Calu3 (cell line): Measurements from ENCODE around the gene MON2. TPM values are rescaled to one million over a fixed set of nuclear protein-coding genes. Genes with fewer than 3 reads are reported as not detected.

Experiments
- BruUV-seq: library from RNA; stranded (reverse); fragments of 400-500 nt; replicated peaks from 2 replicates; lab custom pipeline; 2021; lab: Mats Ljungman, UMichigan
- CTCF ChIA-PET: fragments of 300-600 bp; sonication (Branson Sonifier 250); formaldehyde crosslinking; loops from one replicate; lab custom pipeline; 2022; ENCODE audit warnings: antibody characterized with exemption; lab: Charles Lee
- DNase-seq: peaks from one replicate; pipeline ENCODE4 v3.0.0; 2022
- H3K27ac Mint-ChIP-seq: one replicate; pipeline ENCODE4 v1.8.0; 2022; ENCODE audit warnings: mixed read lengths; ENCODE audit not compliant: unreplicated experiment
- H3K27me3 Mint-ChIP-seq: one replicate; pipeline ENCODE4 v1.8.0; 2022; ENCODE audit warnings: mixed read lengths; ENCODE audit not compliant: unreplicated experiment
- H3K36me3 Mint-ChIP-seq: one replicate; pipeline ENCODE4 v1.8.0; 2022; ENCODE audit warnings: mild to moderate bottlenecking, moderate library complexity, mixed read lengths; ENCODE audit not compliant: insufficient read depth, unreplicated experiment
- H3K4me1 Mint-ChIP-seq: one replicate; pipeline ENCODE4 v1.8.0; 2022; ENCODE audit warnings: mild to moderate bottlenecking, low read depth, mixed read lengths; ENCODE audit not compliant: unreplicated experiment
- H3K4me3 Mint-ChIP-seq: one replicate; pipeline ENCODE4 v1.8.0; 2022; ENCODE audit warnings: mild to moderate bottlenecking, low read depth, moderate library complexity, mixed read lengths; ENCODE audit not compliant: unreplicated experiment
- H3K9me3 Mint-ChIP-seq: one replicate; pipeline ENCODE4 v1.8.0; 2022; ENCODE audit warnings: low read depth, mixed read lengths; ENCODE audit not compliant: unreplicated experiment
- CTCF ChIP-seq: fragments of 200-600 bp; IDR thresholded peaks from one replicate; pipeline ENCODE4 v1.8.0; 2022; ENCODE audit warnings: antibody characterized with exemption; ENCODE audit not compliant: unreplicated experiment
- intact Hi-C: fragments of 100-400 bp; cut with micrococcal nuclease; formaldehyde crosslinking; loops from one replicate; pipeline ENCODE4 v1.10.0; 2022; ENCODE audit not compliant: unreplicated experiment
- total RNA-seq: library from RNA; stranded (reverse); gene quantifications from 2 replicates; pipeline ENCODE4 v1.2.3, GENCODE V29; 2022

MON2 gene
- total RNA-seq, 1 experiment from 2014 or later: 46.7 TPM

- peaks cover 8% of the 10 kb centered on the region for H3K36me3 Mint-ChIP-seq
- H3K4me3 Mint-ChIP-seq: no peak overlapping the region
- no peak for TF ChIP-seq CTCF
- no peaks in the 10 kb centered on the region for H3K9me3 Mint-ChIP-seq
- H3K4me1 Mint-ChIP-seq: peaks cover 11% of the 10 kb centered on the region
- H3K27ac Mint-ChIP-seq: no peak overlapping the region
- BruUV-seq: no TSS peak
- intact Hi-C loops: no loop called here
- no peaks in the 10 kb centered on the region for H3K27me3 Mint-ChIP-seq
- DNase-seq: no peak
- CTCF ChIA-PET: no interaction called here
Observed at GRCh38 chr12:62642486-62642885, 175.9 kb downstream of the MON2 start.

- Mint-ChIP-seq H3K27me3 (no peaks in the 10 kb centered on the region), H3K36me3 (peaks cover 14% of the 10 kb centered on the region), H3K4me1 (peaks cover 11% of the 10 kb centered on the region), H3K27ac (no peak overlapping the region), H3K4me3 (no peak overlapping the region), H3K9me3 (no peaks in the 10 kb centered on the region)
- no TSS peak for BruUV-seq
- intact Hi-C loops: no loop called here
- CTCF ChIA-PET: no interaction called here
- DNase-seq: no peak
- TF ChIP-seq CTCF: no peak
Observed at GRCh38 chr12:62643486-62643885, 176.9 kb downstream of the MON2 start.

- no peak overlapping the region for H3K27ac Mint-ChIP-seq
- H3K36me3 Mint-ChIP-seq: peaks cover 15% of the 10 kb centered on the region
- H3K4me1 Mint-ChIP-seq: peaks cover under 1% of the 10 kb centered on the region
- H3K9me3 Mint-ChIP-seq: no peaks in the 10 kb centered on the region
- TF ChIP-seq CTCF: no peak
- CTCF ChIA-PET: no interaction called here
- no peak overlapping the region for H3K4me3 Mint-ChIP-seq
- BruUV-seq: no TSS peak
- intact Hi-C loops: no loop called here
- no peaks in the 10 kb centered on the region for H3K27me3 Mint-ChIP-seq
- no peak for DNase-seq
Observed at GRCh38 chr12:62646566-62646965, 179.9 kb downstream of the MON2 start.

GRCh38 chr12:62647586-62647985 is 181.0 kb downstream of the MON2 start:
- TSS peak; percentile 33 for BruUV-seq
- H3K4me3 Mint-ChIP-seq: no peak overlapping the region
- no peak overlapping the region for H3K27ac Mint-ChIP-seq
- H3K36me3 Mint-ChIP-seq: peaks cover 15% of the 10 kb centered on the region
- no peaks in the 10 kb centered on the region for H3K4me1 Mint-ChIP-seq
- H3K9me3 Mint-ChIP-seq: no peaks in the 10 kb centered on the region
- DNase-seq: no peak
- no peaks in the 10 kb centered on the region for H3K27me3 Mint-ChIP-seq
- CTCF ChIA-PET: no interaction called here
- intact Hi-C loops: no loop called here
- TF ChIP-seq CTCF: no peak
